Measurements from ENCODE around the gene FKBP7.

GRCh38 chr2:178491612-178492011 is 13.2 kb upstream of the FKBP7 start:
- TF ChIP-seq CHD2 (IDR thresholded peaks at IDR 0.05; ENCODE audit: low read length) = no peak
- no peak for TF ChIP-seq POLR2AphosphoS5 (IDR thresholded peaks at IDR 0.05; ENCODE audit: low read depth, low read length)
- no peak for TF ChIP-seq TEAD4 (IDR thresholded peaks at IDR 0.05; ENCODE audit: low read depth, low read length)
- TF ChIP-seq CTCF (IDR thresholded peaks at IDR 0.05; ENCODE audit: control extremely low read depth in 1 of 3, insufficient read depth in 1 of 3, low read depth in 1 of 3, low read length in 3 of 3) = no peak
- no peak for TF ChIP-seq EZH2 (IDR thresholded peaks at IDR 0.05; ENCODE audit: low read depth, low read length, severe bottlenecking)

Data from H1 (cell line).